MCF 10A (cell line): ENCODE data around the gene CLCN4. TPM values are rescaled to one million over a fixed set of nuclear protein-coding genes. Genes with fewer than 3 reads are reported as not detected.

Experiments used
- BruUV-seq: library from RNA; stranded (reverse); fragments of 400-500 nt; replicated peaks from 2 replicates; lab custom pipeline; 2021; lab: Mats Ljungman, UMichigan
- CTCF ChIA-PET: fragments of 300-600 bp; sonication (Branson Sonifier 250); formaldehyde crosslinking; extraction: SDS; loops from one replicate; lab custom pipeline; 2021; ENCODE audit warnings: antibody characterized with exemption, inconsistent platforms; lab: Yijun Ruan, JAX
- POLR2A ChIA-PET: fragments of 300-600, 350-650 bp; sonication (Branson Sonifier 250); formaldehyde crosslinking; extraction: SDS; loops from one replicate; lab custom pipeline; 2020; ENCODE audit warnings: antibody characterized with exemption, inconsistent platforms; lab: Yijun Ruan, JAX
- DNase-seq: peaks from one replicate; pipeline ENCODE4 v3.0.0-alpha.2; 2018; ENCODE audit not compliant: unreplicated experiment
- H3K27ac Mint-ChIP-seq: one replicate; pipeline ENCODE4 v1.8.0; 2022; ENCODE audit warnings: mild to moderate bottlenecking, low read depth, mixed read lengths; ENCODE audit not compliant: unreplicated experiment
- H3K27me3 Mint-ChIP-seq: one replicate; pipeline ENCODE4 v1.8.0; 2022; ENCODE audit warnings: mixed read lengths; ENCODE audit not compliant: insufficient read depth, unreplicated experiment
- H3K36me3 Mint-ChIP-seq: one replicate; pipeline ENCODE4 v1.8.0; 2022; ENCODE audit warnings: mild to moderate bottlenecking, moderate library complexity, mixed read lengths; ENCODE audit not compliant: insufficient read depth, unreplicated experiment
- H3K4me1 Mint-ChIP-seq: one replicate; pipeline ENCODE4 v1.8.0; 2022; ENCODE audit warnings: mixed read lengths; ENCODE audit not compliant: insufficient read depth, unreplicated experiment
- H3K4me3 Mint-ChIP-seq: one replicate; pipeline ENCODE4 v1.8.0; 2022; ENCODE audit warnings: mild to moderate bottlenecking, moderate library complexity, mixed read lengths; ENCODE audit not compliant: unreplicated experiment
- H3K9me3 Mint-ChIP-seq: one replicate; pipeline ENCODE4 v1.8.0; 2022; ENCODE audit warnings: mixed read lengths; ENCODE audit not compliant: unreplicated experiment
- intact Hi-C: fragments of 100-400 bp; cut with micrococcal nuclease; formaldehyde crosslinking; loops from 2 replicates; pipeline ENCODE4 v1.14.1; 2022
- total RNA-seq: library from RNA; stranded (reverse); gene quantifications from 2 replicates; pipeline ENCODE4 v1.2.3, GENCODE V29; 2022
- TF ChIP-seq, protein P1 (sequence below): fragments of 200-600 bp; IDR thresholded peaks from one replicate; pipeline ENCODE4 v1.8.0; 2022; ENCODE audit warnings: antibody characterized with exemption, mild to moderate bottlenecking; ENCODE audit not compliant: unreplicated experiment

Gene CLCN4
- total RNA-seq, 1 experiment from 2014 or later, result 7.3 TPM

DNA sequence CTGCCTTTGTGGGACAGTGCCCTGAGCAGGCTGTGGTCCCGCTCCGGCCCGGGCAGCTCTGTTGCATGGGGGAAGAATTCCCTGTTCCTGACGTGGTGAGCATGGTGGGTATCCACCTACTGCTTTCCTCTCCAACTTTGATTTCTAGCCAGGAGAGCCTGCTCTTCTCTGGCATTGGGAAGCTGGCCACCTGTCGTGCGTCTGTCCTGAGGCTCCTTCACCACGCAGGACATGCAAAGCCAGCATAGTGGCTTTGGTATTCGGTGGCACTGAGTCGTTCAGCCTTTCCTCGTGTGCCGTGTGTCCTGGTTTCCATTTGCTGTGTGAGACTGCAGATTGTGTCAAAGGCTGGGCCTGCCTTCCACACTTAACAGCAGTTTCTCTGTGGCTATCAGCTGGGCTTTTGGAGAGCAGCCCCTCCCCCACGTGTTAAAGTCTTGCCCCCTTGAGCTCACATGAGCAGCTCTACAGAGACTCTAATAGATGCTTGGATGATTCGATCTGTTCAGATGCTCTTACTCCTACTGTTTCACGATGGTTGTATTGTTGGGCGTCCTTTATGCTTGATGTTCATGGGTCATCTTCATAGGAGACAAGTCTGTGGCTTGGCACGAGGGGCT is 46.3 kb upstream of the CLCN4 start:
- no peaks in the 10 kb centered on the region for H3K27me3 Mint-ChIP-seq
- H3K27ac Mint-ChIP-seq, result no peak overlapping the region
- ChIA-PET CTCF (interaction anchor here (1.1 to 2.1 kb wide), 6 partner anchors 8 to 122 kb away, joined by 3 to 11 read pairs (median 8); no protein-coding TSS in a partner anchor), POLR2A (no interaction called here)
- BruUV-seq, result no TSS peak
- TF ChIP-seq, protein P1, sequence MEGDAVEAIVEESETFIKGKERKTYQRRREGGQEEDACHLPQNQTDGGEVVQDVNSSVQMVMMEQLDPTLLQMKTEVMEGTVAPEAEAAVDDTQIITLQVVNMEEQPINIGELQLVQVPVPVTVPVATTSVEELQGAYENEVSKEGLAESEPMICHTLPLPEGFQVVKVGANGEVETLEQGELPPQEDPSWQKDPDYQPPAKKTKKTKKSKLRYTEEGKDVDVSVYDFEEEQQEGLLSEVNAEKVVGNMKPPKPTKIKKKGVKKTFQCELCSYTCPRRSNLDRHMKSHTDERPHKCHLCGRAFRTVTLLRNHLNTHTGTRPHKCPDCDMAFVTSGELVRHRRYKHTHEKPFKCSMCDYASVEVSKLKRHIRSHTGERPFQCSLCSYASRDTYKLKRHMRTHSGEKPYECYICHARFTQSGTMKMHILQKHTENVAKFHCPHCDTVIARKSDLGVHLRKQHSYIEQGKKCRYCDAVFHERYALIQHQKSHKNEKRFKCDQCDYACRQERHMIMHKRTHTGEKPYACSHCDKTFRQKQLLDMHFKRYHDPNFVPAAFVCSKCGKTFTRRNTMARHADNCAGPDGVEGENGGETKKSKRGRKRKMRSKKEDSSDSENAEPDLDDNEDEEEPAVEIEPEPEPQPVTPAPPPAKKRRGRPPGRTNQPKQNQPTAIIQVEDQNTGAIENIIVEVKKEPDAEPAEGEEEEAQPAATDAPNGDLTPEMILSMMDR, result no peak
- peaks cover 6% of the 10 kb centered on the region for H3K4me1 Mint-ChIP-seq
- H3K9me3 Mint-ChIP-seq, result no peaks in the 10 kb centered on the region
- H3K36me3 Mint-ChIP-seq, result no peaks in the 10 kb centered on the region
- intact Hi-C loops, result no loop called here
- no peak overlapping the region for H3K4me3 Mint-ChIP-seq
- no peak for DNase-seq

DNA sequence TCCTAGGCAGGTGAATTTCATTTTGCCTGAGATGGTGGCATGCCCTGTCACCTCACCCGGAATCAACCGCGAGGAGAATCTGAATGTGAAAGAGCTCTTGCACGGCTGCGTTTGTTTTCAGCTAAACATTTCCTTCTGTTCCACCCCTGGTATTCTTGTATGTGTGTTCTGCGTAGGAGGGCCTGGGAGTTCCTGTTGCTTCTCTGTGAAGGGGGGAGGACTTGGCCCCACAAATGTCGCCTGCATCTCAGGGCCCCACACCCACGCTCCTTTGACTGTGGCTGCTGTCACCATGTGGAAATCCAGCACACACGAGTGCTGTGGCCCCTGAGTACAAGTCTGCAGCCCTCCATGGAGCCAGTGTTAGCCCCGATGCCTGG is 45.8 kb upstream of the CLCN4 start:
- CTCF ChIA-PET, result interaction anchor here (1.1 to 2.1 kb wide), 6 partner anchors 8 to 123 kb away, joined by 3 to 11 read pairs (median 8); no protein-coding TSS in a partner anchor
- H3K4me3 Mint-ChIP-seq, result no peak overlapping the region
- H3K27ac Mint-ChIP-seq, result no peak overlapping the region
- POLR2A ChIA-PET, result no interaction called here
- H3K9me3 Mint-ChIP-seq, result no peaks in the 10 kb centered on the region
- no TSS peak for BruUV-seq
- peaks cover 6% of the 10 kb centered on the region for H3K4me1 Mint-ChIP-seq
- no peaks in the 10 kb centered on the region for H3K27me3 Mint-ChIP-seq
- TF ChIP-seq, protein P1, result no peak
- no peaks in the 10 kb centered on the region for H3K36me3 Mint-ChIP-seq
- no peak for DNase-seq
- intact Hi-C loops, result no loop called here

DNA sequence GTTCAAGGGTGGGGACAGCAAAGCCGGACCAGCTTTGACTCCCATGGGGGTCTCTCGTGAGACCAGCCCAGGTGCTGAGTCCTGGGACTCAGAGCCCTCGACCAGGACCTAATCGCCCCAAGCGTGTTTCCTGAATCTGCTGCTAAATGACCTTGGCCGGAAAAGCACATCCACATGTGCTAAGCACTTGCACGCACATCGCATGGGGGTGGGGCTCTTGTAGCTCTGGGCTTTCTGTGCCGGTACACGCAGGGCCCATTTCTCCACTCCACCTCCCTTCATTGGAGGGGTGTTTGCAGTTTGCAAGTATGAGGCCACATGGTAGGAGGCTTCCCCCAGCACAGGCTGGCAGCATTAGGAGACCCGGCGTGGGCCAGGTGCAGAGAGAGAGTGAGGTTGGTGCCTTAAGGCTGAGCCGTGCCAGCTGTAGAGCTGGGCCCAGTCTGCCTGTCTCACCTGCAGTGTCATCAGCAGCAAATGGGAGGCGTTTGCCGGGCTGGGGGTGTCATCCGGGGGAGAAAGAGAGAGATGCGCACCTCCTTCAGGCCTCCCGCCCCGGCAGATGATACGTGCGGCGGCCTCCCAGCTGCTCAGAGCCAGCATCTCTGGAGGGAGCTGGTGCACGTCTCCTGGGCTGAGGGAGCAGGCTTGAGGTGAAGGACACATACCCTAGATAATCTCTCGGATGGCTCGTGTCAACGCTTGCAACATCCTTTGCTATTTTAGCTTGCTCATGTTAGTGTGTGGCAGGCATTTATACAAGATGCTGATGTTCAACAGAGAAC is 45.2 kb upstream of the CLCN4 start:
- no peak overlapping the region for H3K27ac Mint-ChIP-seq
- TF ChIP-seq, protein P1, result no peak
- no peaks in the 10 kb centered on the region for H3K27me3 Mint-ChIP-seq
- intact Hi-C loops, result no loop called here
- no peaks in the 10 kb centered on the region for H3K9me3 Mint-ChIP-seq
- peaks cover 6% of the 10 kb centered on the region for H3K4me1 Mint-ChIP-seq
- no TSS peak for BruUV-seq
- CTCF ChIA-PET, result interaction anchor here (0.6 to 1.7 kb wide), 6 partner anchors 7 to 1294 kb away, joined by 3 to 11 read pairs (median 6); no protein-coding TSS in a partner anchor
- H3K4me3 Mint-ChIP-seq, result no peak overlapping the region
- no peak for DNase-seq
- no peaks in the 10 kb centered on the region for H3K36me3 Mint-ChIP-seq
- POLR2A ChIA-PET, result no interaction called here

DNA sequence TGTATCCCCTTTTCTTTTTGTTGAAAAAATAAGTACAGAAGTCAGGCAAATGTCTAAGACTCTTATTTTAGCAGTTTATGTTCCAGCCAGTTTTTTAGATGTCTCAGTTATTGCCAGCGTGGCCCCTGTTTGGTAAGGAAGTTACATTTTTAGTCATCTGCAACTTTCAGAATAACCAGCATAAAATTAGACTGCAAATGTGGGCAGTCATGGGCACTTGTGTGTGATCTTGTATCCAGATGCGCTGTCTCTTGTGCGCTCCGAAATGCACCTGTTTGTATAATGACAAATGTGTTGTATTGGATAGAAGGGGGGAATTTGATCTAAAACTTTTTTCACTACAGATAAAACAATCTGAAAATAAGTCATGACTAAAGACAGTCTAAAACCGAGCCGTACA is 44.3 kb upstream of the CLCN4 start:
- H3K27me3 Mint-ChIP-seq, result no peaks in the 10 kb centered on the region
- TF ChIP-seq, protein P1, result no peak
- H3K4me1 Mint-ChIP-seq, result peaks cover 6% of the 10 kb centered on the region
- POLR2A ChIA-PET, result interaction anchor here (0.5 kb wide), 1 partner anchor 20 kb away, joined by 4 read pairs; no protein-coding TSS in a partner anchor
- no peak overlapping the region for H3K4me3 Mint-ChIP-seq
- peaks cover 4% of the 10 kb centered on the region for H3K36me3 Mint-ChIP-seq
- BruUV-seq, result no TSS peak
- DNase-seq, result no peak
- intact Hi-C loops, result no loop called here
- CTCF ChIA-PET, result interaction anchor here (0.6 to 9.0 kb wide), 4 partner anchors 10 to 238 kb away, joined by 3 to 178 read pairs (median 3); no protein-coding TSS in a partner anchor
- no peak overlapping the region for H3K27ac Mint-ChIP-seq
- H3K9me3 Mint-ChIP-seq, result no peaks in the 10 kb centered on the region
